Activated CD4-positive, alpha-beta T cell treated with anti-CD3 and anti-CD28 coated beads for 24 hours (primary cell): ENCODE results near the gene ALCAM.

Experiments used
- DNase-seq, 2 donors: peaks; one replicate each; pipeline ENCODE4 v3.0.0-alpha.2; 2020; ENCODE audit warnings: low read depth in 2 of 2

ALCAM gene

GRCh38 chr3:105490045-105490444, 123.3 kb downstream of the ALCAM start:
- no peak for DNase-seq

- no peak for DNase-seq
Observed at GRCh38 chr3:105493305-105493892, 126.7 kb downstream of the ALCAM start.

- DNase-seq, result no peak
Observed at GRCh38 chr3:105495021-105495420, 128.3 kb downstream of the ALCAM start.

GRCh38 chr3:105496343-105496742, 129.6 kb downstream of the ALCAM start:
- no peak for DNase-seq

GRCh38 chr3:105497386-105497785, 130.7 kb downstream of the ALCAM start:
- no peak for DNase-seq

GRCh38 chr3:105499961-105500360, 133.3 kb downstream of the ALCAM start:
- no peak for DNase-seq

- no peak for DNase-seq
Observed at GRCh38 chr3:105502333-105502732, 135.6 kb downstream of the ALCAM start.

- DNase-seq, result no peak
Observed at GRCh38 chr3:105503191-105503593, 136.5 kb downstream of the ALCAM start.

GRCh38 chr3:105504440-105504951, 137.8 kb downstream of the ALCAM start:
- no peak for DNase-seq

- DNase-seq, result no peak
Observed at GRCh38 chr3:105505170-105505569, 138.5 kb downstream of the ALCAM start.

GRCh38 chr3:105511031-105511430, 144.3 kb downstream of the ALCAM start:
- no peak for DNase-seq

GRCh38 chr3:105512061-105512460, 145.4 kb downstream of the ALCAM start:
- no peak for DNase-seq

- no peak for DNase-seq
Observed at GRCh38 chr3:105513042-105513441, 146.3 kb downstream of the ALCAM start.

- DNase-seq, result no peak
Observed at GRCh38 chr3:105513886-105514285, 147.2 kb downstream of the ALCAM start.

- no peak for DNase-seq
Observed at GRCh38 chr3:105515372-105515771, 148.7 kb downstream of the ALCAM start.

GRCh38 chr3:105516972-105517371, 150.3 kb downstream of the ALCAM start:
- DNase-seq, result no peak

GRCh38 chr3:105518203-105518602, 151.5 kb downstream of the ALCAM start:
- DNase-seq, result no peak

GRCh38 chr3:105518806-105519418, 152.2 kb downstream of the ALCAM start:
- peak in 1 of 2 donors; percentile 4 for DNase-seq

GRCh38 chr3:105521770-105522169, 155.1 kb downstream of the ALCAM start:
- no peak for DNase-seq

GRCh38 chr3:105523501-105523900, 156.8 kb downstream of the ALCAM start:
- DNase-seq, result no peak

- DNase-seq, result no peak
Observed at GRCh38 chr3:105525531-105525930, 158.8 kb downstream of the ALCAM start.

GRCh38 chr3:105526360-105527111, 159.8 kb downstream of the ALCAM start:
- no peak for DNase-seq

GRCh38 chr3:105527535-105527934, 160.8 kb downstream of the ALCAM start:
- no peak for DNase-seq
